ENCODE measurements around the gene CHST8.

GRCh38 chr19:33612928-33613619 lies 8.7 kb upstream of the CHST8 start:
- TF ChIP-seq, protein P1, sequence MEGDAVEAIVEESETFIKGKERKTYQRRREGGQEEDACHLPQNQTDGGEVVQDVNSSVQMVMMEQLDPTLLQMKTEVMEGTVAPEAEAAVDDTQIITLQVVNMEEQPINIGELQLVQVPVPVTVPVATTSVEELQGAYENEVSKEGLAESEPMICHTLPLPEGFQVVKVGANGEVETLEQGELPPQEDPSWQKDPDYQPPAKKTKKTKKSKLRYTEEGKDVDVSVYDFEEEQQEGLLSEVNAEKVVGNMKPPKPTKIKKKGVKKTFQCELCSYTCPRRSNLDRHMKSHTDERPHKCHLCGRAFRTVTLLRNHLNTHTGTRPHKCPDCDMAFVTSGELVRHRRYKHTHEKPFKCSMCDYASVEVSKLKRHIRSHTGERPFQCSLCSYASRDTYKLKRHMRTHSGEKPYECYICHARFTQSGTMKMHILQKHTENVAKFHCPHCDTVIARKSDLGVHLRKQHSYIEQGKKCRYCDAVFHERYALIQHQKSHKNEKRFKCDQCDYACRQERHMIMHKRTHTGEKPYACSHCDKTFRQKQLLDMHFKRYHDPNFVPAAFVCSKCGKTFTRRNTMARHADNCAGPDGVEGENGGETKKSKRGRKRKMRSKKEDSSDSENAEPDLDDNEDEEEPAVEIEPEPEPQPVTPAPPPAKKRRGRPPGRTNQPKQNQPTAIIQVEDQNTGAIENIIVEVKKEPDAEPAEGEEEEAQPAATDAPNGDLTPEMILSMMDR (conservative IDR thresholded peaks at IDR 0.05; ENCODE audit: low read depth in 2 of 2): no peak
- no peak for TF ChIP-seq EZH2phosphoT487 (IDR thresholded peaks at IDR 0.05; ENCODE audit: unreplicated experiment)
- TF ChIP-seq POLR2AphosphoS5 (IDR thresholded peaks at IDR 0.05; ENCODE audit: low read depth): no peak
- TF ChIP-seq ZNF331 (CRISPR knock-in tag; IDR thresholded peaks at IDR 0.05; ENCODE audit: low read depth): no peak
- TF ChIP-seq EZH2 (IDR thresholded peaks at IDR 0.05; ENCODE audit: low read depth, unreplicated experiment): no peak
- TF ChIP-seq, protein P2, sequence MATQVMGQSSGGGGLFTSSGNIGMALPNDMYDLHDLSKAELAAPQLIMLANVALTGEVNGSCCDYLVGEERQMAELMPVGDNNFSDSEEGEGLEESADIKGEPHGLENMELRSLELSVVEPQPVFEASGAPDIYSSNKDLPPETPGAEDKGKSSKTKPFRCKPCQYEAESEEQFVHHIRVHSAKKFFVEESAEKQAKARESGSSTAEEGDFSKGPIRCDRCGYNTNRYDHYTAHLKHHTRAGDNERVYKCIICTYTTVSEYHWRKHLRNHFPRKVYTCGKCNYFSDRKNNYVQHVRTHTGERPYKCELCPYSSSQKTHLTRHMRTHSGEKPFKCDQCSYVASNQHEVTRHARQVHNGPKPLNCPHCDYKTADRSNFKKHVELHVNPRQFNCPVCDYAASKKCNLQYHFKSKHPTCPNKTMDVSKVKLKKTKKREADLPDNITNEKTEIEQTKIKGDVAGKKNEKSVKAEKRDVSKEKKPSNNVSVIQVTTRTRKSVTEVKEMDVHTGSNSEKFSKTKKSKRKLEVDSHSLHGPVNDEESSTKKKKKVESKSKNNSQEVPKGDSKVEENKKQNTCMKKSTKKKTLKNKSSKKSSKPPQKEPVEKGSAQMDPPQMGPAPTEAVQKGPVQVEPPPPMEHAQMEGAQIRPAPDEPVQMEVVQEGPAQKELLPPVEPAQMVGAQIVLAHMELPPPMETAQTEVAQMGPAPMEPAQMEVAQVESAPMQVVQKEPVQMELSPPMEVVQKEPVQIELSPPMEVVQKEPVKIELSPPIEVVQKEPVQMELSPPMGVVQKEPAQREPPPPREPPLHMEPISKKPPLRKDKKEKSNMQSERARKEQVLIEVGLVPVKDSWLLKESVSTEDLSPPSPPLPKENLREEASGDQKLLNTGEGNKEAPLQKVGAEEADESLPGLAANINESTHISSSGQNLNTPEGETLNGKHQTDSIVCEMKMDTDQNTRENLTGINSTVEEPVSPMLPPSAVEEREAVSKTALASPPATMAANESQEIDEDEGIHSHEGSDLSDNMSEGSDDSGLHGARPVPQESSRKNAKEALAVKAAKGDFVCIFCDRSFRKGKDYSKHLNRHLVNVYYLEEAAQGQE (IDR thresholded peaks at IDR 0.05; ENCODE audit: unreplicated experiment): no peak
- no peak for TF ChIP-seq ZNF114 (CRISPR knock-in tag; IDR thresholded peaks at IDR 0.05)
- TF ChIP-seq, protein P3, sequence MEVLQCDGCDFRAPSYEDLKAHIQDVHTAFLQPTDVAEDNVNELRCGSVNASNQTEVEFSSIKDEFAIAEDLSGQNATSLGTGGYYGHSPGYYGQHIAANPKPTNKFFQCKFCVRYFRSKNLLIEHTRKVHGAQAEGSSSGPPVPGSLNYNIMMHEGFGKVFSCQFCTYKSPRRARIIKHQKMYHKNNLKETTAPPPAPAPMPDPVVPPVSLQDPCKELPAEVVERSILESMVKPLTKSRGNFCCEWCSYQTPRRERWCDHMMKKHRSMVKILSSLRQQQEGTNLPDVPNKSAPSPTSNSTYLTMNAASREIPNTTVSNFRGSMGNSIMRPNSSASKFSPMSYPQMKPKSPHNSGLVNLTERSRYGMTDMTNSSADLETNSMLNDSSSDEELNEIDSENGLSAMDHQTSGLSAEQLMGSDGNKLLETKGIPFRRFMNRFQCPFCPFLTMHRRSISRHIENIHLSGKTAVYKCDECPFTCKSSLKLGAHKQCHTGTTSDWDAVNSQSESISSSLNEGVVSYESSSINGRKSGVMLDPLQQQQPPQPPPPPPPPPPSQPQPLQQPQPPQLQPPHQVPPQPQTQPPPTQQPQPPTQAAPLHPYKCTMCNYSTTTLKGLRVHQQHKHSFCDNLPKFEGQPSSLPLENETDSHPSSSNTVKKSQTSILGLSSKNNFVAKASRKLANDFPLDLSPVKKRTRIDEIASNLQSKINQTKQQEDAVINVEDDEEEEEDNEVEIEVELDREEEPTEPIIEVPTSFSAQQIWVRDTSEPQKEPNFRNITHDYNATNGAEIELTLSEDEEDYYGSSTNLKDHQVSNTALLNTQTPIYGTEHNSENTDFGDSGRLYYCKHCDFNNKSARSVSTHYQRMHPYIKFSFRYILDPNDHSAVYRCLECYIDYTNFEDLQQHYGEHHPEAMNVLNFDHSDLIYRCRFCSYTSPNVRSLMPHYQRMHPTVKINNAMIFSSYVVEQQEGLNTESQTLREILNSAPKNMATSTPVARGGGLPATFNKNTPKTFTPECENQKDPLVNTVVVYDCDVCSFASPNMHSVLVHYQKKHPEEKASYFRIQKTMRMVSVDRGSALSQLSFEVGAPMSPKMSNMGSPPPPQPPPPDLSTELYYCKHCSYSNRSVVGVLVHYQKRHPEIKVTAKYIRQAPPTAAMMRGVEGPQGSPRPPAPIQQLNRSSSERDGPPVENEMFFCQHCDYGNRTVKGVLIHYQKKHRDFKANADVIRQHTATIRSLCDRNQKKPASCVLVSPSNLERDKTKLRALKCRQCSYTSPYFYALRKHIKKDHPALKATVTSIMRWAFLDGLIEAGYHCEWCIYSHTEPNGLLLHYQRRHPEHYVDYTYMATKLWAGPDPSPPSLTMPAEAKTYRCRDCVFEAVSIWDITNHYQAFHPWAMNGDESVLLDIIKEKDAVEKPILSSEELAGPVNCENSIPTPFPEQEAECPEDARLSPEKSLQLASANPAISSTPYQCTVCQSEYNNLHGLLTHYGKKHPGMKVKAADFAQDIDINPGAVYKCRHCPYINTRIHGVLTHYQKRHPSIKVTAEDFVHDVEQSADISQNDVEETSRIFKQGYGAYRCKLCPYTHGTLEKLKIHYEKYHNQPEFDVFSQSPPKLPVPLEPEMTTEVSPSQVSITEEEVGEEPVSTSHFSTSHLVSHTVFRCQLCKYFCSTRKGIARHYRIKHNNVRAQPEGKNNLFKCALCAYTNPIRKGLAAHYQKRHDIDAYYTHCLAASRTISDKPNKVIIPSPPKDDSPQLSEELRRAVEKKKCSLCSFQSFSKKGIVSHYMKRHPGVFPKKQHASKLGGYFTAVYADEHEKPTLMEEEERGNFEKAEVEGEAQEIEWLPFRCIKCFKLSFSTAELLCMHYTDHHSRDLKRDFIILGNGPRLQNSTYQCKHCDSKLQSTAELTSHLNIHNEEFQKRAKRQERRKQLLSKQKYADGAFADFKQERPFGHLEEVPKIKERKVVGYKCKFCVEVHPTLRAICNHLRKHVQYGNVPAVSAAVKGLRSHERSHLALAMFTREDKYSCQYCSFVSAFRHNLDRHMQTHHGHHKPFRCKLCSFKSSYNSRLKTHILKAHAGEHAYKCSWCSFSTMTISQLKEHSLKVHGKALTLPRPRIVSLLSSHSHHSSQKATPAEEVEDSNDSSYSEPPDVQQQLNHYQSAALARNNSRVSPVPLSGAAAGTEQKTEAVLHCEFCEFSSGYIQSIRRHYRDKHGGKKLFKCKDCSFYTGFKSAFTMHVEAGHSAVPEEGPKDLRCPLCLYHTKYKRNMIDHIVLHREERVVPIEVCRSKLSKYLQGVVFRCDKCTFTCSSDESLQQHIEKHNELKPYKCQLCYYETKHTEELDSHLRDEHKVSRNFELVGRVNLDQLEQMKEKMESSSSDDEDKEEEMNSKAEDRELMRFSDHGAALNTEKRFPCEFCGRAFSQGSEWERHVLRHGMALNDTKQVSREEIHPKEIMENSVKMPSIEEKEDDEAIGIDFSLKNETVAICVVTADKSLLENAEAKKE (CRISPR knock-in tag; IDR thresholded peaks at IDR 0.05): no peak

All from GM23338 (cell line).